Fibroblast of skin of back (primary cell): ENCODE measurements around the gene TTC38. TPM values are rescaled to one million over a fixed set of nuclear protein-coding genes. Genes with fewer than 3 reads are reported as not detected.

Experiments
- DNase-seq: peaks from one replicate; pipeline ENCODE4 v3.0.0-alpha.2; 2013
- polyA plus RNA-seq, 2 experiments: library from polyadenylated mRNA; unstranded; fragments of 120-200 nt; gene quantifications; one replicate each; pipeline ENCODE4 v1.2.1, GENCODE V29; 2013; ENCODE audit not compliant: insufficient read length in 2 of 2

The TTC38 gene
- 19.6 TPM for polyA plus RNA-seq (2013, experiment 1 of 2; ENCODE audit: insufficient read length)
- polyA plus RNA-seq (2013, experiment 2 of 2; ENCODE audit: insufficient read length): 12.2 TPM

DNA sequence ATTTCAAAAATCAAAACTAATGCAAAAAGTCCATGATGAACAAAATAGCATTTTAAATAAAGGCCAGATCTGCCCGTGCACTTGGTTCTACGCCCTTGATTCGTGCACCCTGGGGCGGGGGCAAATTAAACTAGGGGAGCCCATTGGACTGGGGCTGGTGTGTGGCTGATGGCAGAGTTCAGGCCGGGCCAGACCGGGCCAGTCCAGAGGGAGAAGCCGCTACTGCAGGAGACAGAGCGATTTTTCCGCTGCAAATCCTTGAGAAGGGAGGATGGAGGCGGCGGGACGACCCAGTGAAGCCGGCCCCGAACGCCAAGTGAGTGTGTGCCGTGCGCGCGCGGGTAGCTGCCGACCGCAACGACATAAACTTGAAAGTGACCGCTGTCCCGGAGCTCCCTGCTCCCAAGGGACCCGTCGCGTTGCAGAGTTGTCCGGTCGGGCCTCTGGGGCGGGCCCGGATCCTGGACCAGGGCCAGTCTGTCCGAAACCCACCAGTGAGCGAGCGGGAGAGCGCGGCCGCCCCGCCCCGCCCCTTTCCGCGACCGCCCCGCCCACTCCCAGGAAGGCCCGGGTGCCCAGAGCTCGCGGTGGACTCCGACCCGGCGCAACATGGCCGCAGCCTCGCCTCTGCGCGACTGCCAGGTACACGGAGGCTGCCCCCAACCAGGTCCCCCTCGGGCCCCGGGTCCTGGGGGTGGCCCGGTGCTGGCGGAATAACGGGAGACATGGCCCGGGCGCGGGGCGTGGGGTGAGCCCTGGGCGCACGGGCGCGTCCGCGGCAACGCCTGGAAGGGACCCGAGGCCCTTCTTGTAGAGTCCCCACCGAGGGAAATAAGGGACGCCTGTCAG, at the start of gene TTC38:
Gene TTC38 (plus strand): TSS at position 578 of the 849 bp plus-strand sequence. CDS start 32 bp downstream, at position 610.
- peak; percentile 80 for DNase-seq

DNA sequence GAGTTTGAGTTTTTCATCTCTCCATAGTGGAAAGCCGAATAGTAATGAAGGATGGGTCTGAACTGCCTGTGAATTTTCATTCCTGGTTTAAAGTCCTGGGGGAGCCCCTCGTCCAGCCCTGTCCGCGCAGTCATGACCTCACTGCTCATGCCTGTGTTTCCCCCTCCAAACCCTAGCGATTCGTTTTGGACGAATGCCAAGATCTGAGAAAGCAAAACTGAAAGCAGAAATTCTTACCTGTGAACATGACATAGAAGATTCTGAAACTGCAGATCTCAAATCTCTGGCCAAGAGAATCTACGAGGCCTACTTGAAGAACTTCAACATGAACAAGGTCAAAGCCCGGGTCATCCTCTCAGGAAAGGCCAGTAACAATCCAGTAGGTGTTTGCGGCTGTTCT, 48.2 kb upstream of the TTC38 start:
- DNase-seq: no peak

DNA sequence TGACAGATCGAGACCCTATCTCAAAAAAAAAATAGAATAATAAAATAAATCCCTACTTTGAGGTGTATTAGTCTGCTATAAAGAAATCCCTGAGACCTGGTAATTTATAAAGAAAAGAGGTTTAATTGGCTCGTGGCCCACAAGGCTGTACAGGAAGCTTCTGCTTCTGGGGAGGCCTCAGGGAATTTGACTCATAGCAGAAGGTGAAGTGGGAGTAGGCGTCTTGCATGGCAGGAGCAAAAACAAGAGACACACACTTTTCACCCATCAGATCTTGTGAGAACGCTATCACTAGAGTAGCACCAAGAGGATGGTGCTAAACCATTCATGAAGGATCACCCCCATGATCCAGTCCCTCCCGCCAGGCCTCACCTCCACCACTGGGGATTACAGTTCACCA, 46.9 kb upstream of the TTC38 start:
- DNase-seq: no peak

DNA sequence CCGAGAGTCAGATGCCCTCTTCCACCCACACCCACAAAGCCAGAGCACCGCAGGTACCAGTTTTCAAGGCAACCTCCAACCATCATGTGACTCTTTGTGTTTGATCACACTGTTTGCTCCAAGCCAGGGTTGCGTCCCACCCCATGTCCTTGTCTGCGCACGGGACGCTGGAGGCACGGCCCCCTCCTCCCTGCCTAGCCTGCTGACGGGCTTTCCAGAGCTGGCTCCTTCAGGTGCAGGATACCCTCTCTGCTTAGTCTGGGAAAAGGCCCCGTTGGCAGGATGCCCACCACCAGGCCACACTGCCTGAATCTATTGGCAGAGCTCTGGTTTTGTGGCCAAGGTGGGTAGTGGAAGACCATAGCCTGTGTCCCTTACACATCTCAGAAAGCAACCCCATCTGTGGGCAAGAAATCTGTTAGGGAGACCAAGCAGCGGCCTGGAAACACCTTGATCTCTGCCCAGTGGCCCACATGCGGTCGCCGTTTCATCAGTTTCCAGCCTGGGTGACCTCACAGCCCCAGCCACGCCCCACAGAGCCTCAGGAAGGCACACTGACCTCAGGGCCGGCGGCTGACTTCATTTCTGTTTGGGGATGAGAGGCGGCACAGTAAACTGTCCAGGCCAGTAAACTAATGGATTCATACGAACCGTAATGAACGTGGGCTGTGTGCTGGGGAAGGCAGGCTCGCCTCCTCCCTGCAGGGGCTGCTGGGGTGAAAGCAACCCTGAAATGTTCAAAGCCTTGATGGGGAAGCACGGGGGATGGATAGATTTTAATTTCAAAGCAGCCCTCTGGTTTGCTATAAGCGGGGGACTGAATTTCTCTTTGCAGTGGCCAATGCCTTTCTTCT, 43.5 kb upstream of the TTC38 start:
- no peak for DNase-seq

DNA sequence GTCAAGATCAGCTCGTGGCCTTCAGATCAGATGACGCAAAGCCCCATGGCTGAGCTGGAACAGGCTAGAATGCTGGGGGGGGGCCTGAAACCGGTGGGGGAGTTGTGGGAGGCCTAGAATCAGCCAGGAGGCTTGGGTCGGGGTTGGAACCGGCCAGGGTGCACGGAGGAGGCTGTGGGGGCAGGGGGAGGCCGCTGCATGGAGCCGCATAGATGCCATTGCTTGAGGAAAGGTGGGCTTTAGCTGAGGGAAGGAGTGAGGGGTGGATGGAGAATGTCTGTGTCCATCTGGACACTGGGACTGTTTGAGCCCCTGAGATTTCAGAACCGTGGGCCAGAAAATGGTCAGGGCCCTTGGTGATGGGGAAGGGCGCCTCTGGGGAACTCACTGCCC, 42.9 kb upstream of the TTC38 start:
- no peak for DNase-seq

DNA sequence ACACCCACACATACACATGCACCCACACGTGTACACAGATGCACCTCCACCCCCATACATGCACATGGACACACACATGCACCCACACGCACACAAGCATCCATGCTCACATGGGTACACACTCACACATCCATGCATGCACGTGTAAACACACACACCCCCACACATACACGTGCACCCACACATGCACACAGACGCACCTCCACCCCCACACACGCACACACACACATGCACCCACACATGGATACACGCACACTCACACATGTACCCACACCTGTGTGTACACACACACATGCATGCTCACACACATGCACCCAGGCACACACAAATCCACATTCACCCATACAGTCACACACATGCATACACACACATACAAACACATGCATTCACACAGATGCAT, 42.2 kb upstream of the TTC38 start:
- DNase-seq: no peak

DNA sequence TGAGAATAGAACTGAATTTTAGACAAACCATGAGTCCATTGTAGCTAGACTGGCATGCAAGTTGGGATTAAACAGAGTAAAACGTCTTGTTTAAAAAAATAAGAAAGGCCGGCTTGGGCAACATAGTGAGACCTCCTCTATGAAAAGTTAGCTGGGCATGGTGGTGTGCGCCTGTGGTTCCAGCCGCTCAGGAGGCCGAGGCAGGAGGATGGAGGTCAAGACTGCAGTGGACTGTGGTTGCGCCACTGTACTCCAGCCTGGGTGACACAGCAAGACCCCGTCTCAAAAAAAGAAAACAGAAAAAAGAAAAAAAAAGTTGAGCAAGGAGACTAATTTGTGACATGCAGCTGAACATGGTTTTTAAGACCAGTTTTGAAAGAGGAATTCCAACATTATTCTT, 41.2 kb upstream of the TTC38 start:
- DNase-seq: no peak

DNA sequence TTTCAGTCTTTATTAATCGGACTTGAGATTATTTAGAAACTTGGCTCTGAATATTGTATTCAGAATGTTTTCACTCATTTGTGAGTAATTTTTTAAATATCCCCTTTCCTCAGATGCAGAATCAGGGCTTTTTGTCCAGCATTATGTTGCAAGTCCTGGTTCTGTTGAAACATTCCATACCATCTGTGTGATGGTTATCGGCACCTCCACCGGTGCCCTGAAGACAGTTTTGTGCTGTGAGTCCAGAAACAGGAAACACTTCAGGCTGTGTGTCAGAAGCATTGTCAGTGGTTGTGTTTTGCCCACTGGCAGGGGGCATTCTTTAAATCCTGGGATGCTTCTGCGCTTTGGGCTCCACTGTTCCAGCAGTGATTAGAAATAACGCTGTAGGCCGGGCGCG, 38.1 kb upstream of the TTC38 start:
- DNase-seq: no peak

DNA sequence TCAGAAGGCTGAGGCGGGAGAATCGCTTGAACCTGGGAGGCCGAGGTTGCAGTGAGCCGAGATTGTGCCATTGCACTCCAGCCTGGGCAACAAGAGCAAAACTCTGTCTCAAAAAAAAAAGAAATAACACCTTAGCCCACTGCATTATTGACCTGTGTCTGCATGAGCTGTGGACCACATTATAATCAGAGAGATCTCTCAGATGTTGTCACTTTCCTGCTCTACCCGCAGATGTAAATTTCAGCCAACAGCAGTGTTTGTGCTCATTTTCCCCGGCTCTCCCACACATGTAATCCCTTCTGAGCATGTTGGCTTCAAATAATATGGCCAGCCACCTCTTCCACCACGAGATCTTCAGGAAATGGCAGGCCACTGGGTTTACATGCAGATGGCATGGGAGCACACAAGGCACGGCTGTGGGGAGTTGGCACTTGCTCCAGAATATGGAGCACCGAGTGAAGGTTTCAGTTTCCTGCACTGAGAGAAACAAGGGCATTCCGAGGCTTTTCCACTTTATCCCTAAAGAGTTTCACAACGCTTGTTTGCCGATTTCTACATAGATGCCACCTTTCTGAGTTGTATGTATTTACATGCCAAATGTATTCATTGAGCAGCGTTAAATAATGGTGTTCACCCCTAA, 37.4 kb upstream of the TTC38 start:
- DNase-seq: no peak

DNA sequence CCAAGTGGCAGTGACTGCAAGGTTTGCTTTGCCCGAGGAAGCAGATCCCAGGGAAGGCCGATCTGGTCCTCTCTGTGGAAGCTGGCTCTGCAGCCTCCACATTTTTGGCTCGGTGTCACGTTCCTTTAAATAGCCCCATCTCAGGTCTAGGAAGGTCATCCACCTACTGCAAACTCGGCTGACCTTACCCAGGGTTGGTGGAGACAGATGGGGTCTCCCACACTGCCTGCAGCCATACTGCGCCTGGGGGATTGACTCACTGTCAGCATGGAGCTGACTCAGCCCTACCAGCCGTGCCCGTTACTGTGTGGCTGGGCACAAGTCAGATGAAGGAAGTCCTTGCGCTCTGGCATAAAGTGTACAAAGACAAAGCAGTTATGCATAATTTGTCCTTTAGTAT, 34.6 kb upstream of the TTC38 start:
- DNase-seq: peak; percentile 65

DNA sequence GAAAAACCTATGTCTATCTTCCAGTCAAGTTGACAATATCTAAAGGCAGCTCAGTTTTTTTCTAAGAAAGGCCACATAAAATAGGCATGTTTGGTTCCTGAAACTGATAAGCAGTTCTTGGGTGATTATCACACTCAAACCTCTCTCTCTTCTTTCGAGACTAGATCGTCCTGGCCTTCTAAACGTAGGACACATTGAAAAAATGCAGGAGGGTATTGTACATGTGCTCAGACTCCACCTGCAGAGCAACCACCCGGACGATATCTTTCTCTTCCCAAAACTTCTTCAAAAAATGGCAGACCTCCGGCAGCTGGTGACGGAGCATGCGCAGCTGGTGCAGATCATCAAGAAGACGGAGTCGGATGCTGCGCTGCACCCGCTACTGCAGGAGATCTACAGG, 32.8 kb upstream of the TTC38 start:
- DNase-seq: no peak

DNA sequence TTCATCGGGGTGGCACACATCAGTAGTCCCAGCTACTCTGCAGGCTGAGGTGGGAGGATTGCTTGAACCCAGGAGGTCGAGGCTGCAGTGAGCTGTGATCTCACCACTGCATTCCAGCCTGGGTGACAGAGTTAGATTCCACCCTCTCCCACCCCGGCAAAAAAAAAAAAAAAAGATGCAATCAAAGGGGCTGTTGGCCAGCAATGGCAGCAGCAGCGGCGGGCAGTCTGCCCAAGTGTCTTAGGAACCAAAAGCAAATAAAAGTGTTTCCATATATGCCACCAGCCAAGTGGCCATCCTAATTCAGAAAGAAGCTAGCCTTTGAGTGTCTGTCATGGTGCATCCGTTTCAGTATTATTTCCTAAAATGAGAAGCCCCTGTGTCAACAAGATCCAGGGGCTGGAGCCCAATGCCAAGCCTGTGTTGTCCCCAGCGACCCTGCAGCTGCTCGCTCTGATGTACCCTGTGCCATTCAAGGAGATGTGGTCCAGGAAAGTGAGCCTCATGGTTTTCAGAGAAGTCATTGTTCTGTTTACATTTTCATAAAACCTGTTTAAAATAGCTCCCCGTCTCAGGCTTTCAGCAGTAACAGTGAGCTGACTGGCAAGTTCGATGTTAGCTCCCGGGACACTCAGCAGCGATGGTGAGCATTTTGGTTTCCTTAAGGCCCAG, 30.2 kb upstream of the TTC38 start:
- no peak for DNase-seq

DNA sequence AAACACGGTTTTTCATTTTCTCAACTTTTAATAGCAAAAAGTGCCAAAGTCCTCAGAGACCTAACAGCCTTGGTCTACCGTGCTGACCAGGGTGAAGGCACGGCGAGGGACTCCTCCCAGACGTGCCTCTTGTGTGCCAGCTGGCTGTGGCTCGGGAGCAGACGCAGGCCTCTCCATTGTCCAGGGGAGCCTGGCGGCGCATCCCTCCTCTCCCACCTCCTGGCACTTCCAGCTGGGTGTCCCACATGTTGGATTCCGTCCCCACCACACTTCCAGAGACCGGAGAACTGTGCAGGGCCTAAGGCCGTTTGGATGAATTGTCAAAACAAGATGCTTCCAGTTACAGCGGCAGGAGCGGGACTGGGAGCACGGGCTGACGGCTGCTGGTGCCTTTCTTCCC, 29.3 kb upstream of the TTC38 start:
- DNase-seq: no peak

DNA sequence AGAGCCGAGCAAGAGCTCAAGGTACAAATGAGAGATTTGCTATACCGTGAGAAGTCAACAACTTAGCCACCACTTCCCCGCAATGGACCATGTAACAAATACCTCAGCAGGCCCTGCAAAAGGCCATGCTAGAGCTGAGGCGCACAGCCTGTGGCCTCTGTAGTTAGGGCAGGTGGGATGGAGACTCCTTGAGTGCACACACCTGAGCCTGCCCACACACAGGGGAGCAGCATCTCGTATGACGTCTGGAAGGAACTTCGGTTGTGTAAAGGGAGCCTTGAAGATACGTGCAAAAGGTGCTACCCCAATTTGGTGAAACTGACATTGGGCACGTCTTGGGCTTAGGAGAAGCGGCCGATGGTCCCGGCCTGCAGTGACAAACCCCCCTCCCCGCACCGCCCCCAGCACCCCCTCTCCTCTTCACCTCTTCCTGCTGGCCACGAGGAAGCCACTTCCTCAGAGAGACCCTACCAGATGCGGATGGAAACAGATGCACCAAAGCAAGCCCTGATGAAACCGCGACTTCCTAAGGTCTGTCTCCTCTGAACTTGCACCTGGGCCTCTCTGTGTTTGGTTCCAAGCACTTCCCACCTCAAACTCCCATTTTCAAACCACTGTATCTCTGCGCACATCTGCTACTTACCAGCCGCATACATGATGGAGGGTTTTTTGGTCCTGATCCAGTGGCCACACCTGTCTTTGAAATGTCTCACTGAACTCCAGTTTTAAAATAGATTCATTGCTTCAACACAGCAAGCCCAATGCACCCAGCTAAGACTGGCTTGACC, 28.4 kb upstream of the TTC38 start:
- no peak for DNase-seq

DNA sequence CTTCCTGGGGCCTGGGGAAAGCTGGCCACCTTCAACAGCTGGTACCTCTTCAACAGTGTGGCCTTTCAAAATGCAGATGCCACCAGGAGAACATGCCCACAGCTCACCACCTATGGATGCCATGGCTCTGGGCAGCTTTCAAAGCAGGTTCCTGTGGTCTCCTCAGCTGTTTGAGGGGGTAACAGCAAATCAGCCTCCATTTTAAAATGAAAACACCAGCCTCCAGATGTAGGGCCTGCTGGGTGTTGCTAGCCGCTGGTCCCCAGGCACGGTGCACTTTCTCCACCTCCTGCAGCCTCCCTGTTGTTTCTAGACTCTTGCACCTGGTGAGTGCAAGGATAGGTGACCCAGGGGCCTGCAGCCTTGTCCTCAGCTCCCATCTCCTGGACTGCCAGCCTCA, 27.7 kb upstream of the TTC38 start:
- DNase-seq: no peak

DNA sequence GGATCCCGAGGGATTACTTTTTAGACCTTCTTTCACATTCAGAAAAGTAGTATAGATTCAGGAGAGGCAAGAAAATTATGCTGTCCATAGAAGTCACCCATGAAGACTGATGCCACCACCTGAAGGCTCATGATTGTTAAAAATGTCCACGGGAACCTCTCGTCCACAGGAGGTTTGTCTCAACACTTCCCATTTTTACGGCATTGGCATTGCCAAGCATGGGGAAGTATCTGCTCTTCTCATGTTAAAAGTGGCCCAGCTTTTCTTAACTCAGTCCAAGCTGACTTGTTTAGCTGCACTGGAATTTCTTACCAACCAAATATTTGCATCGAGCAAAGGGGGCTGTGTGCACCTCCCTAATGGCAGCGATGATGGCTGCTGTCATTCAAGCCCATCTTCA, 27.3 kb upstream of the TTC38 start:
- DNase-seq: no peak

DNA sequence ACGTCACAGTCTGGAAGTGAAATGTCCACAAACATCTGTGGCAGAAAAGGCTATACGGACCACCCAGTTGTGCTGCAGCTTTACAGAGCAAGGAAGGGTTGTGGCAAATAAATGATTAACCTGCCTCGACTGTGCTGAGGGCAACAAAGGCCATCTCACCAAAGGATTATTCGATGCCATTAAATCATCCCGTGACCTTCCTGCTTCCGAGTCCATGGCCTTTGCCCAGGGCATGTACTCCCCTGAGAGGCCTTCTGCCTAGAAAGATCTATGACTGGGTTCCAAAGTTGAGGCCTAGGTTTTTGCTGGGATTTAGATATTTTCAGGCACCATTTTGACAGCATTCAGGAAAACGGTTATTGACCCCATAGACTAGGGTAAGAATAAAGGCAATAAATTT, 26.9 kb upstream of the TTC38 start:
- DNase-seq: no peak

DNA sequence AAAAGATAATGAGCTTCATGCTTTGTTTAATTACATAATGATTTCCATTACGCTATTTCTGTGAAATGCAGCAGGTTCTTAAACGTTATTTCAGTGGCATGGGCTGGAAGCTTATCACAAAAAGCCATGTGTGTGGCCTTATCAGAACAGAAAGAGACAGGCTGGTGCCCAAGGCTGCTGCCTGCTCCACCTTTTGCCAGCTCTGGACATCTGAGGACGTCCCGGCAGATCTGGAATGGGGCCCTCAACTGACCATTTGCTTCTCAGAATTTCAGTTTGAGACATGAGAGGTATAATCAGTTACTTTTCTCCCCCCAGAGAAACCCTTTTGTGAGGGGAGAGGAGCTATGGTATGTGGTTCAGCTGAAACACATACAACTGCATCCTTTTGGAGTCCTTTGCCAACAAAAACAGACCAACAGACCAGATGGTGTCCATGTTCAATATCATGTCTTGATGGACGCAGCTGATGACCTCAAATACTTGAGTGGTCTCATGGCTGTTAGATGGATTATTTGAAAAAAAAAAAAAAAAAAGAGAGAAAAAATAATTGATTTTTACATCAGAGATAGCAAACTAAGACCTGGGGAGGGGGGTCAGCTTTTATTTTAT, 26.3 kb upstream of the TTC38 start:
- DNase-seq: no peak

DNA sequence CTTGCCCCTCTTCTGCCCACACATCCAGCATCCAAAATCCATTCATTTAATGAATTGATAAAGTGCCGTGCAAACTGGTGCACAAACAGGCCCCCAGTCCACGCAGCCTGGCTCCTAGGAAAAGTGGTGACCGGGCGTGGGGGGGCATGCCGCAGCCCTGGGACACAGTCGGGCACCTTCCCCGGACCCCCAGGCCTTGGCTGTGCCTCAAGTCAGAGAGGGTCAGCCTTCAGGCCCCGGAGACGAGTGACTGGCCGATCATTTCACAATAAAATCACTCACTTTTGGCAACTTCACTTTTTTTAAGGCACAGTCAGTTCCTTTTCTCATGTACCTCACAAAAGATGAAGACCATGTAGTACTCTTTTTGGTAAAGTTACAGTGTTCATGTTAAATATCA, 25.7 kb upstream of the TTC38 start:
- no peak for DNase-seq

DNA sequence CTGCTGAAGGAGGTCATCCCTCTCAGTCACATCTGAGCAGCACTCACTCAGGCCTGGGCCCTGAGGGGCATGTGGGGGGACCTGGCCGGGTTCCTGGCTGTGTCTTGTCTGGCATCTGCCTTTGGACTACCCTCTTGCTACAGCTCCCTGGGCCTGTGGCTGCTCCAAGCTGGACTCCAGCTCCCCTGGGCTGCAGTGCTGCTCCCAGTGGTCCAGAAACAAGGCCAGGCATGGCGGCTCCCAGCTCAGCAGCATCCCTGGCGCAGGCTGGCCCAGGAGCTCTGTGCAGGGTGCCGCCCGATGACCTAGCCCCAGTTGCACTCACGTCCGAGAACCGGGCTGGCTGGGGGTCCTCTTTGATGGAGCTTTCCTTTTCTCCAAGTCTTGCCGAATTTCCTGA, 23.0 kb upstream of the TTC38 start:
- DNase-seq: no peak

DNA sequence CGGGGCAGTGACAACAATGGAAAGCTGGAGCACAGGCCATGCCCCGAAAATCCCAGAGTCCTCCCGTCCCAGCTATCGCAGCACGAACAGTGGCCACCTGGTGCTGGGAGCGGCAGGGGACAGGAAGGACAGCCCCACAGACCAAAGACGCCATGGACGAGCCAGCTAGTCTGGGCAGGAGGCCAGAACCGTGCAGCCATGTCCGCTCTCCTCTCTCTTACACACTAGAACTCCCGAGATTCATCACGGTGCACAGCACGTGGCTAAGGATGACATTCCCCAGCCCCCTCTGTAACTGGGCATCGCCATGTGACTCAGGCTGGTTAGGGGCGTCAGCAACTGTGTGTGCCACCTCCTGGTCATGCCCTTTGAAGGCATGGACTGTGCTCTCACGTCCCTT, 22.3 kb upstream of the TTC38 start:
- no peak for DNase-seq
